ENCODE measurements around the gene MOB3A.

DNA sequence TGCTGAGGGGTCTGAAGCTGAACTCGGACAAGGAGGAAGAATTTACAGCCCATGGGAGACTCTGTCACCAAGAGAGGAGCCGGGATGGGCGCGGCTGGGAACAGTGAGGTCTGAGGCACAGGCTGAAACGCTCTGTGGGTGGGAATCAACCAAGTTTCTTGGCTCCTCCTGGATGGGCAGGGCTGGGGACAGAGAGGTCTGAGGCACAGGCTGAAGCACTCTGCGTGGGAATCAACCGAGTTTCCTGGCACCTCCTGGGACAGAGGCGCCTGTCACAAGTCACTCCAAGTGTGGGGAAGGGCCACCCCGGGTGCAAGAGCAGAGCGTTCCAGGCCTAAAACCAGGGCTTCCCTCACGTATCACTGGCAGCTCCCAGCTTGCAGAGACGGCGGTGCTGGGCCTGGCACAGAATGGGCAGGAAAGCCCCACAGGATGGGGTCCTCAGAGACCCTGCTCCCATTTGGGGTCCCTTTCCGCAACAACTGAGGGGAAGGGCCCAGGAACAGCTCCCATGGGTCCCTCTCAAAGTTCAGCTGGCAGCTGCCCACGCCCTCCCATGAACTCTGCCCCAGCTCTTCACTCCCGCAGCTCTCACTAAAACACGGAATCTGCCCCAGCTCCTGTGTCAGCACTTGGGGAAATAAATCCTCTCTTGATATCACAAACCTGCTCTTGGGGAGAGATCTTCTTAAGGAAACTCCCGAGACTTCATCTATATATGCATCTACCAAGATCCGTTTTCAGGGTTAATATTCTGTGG lies 36.8 kb upstream of the MOB3A start:
- TF ChIP-seq, protein P1, sequence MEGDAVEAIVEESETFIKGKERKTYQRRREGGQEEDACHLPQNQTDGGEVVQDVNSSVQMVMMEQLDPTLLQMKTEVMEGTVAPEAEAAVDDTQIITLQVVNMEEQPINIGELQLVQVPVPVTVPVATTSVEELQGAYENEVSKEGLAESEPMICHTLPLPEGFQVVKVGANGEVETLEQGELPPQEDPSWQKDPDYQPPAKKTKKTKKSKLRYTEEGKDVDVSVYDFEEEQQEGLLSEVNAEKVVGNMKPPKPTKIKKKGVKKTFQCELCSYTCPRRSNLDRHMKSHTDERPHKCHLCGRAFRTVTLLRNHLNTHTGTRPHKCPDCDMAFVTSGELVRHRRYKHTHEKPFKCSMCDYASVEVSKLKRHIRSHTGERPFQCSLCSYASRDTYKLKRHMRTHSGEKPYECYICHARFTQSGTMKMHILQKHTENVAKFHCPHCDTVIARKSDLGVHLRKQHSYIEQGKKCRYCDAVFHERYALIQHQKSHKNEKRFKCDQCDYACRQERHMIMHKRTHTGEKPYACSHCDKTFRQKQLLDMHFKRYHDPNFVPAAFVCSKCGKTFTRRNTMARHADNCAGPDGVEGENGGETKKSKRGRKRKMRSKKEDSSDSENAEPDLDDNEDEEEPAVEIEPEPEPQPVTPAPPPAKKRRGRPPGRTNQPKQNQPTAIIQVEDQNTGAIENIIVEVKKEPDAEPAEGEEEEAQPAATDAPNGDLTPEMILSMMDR (conservative IDR thresholded peaks at IDR 0.05; ENCODE audit: low read length) = no peak
- TF ChIP-seq EZH2phosphoT487 (IDR thresholded peaks at IDR 0.05; ENCODE audit: borderline replicate concordance) = no peak

Data from Loucy (cell line).